Neural cell (in vitro differentiated cells): ENCODE measurements around the gene B3GNT5.

ENCODE experiments used
- CTCF ChIP-seq: fragments of 450-650 bp; IDR thresholded peaks from 2 replicates; pipeline ENCODE4 v1.5.1; 2014; ENCODE audit warnings: antibody characterized with exemption, mild to moderate bottlenecking, moderate library complexity; ENCODE audit not compliant: poor library complexity, severe bottlenecking
- EP300 ChIP-seq: fragments of 450-650 bp; conservative IDR thresholded peaks from 2 replicates; pipeline ENCODE4 v1.6.1; 2014; ENCODE audit warnings: antibody characterized with exemption, mild to moderate bottlenecking, moderate library complexity; ENCODE audit not compliant: poor library complexity, severe bottlenecking
- EZH2 ChIP-seq: fragments of 200-600, 300-800 bp; shearing (Covaris generic), sonication (generic); IDR thresholded peaks from 2 replicates; pipeline ENCODE4 v1.6.1; 2014; ENCODE audit warnings: antibody characterized with exemption, low read length, borderline replicate concordance, mild to moderate bottlenecking; ENCODE audit not compliant: insufficient read depth, poor library complexity, severe bottlenecking
- POLR2AphosphoS5 ChIP-seq: IDR thresholded peaks from 2 replicates; pipeline ENCODE4 v1.6.1; 2012

GRCh38 chr3:183288117-183288516 is 35.1 kb downstream of the B3GNT5 start:
- no peak for TF ChIP-seq EZH2
- TF ChIP-seq CTCF: no peak
- TF ChIP-seq POLR2AphosphoS5: no peak
- no peak for TF ChIP-seq EP300
